HepG2 (cell line): ENCODE measurements around the gene PSPH. TPM values are rescaled to one million over a fixed set of nuclear protein-coding genes. Genes with fewer than 3 reads are reported as not detected.

Source experiments
- AHR ChIP-seq: IDR thresholded peaks from 2 replicates; pipeline ENCODE4 v1.6.1; 2018; ENCODE audit warnings: missing genetic modification reagents, missing compliant biosample characterization
- BRF2 ChIP-seq: sonication (generic); formaldehyde crosslinking; IDR thresholded peaks from 2 replicates; pipeline ENCODE4 v1.8.1; 2022; ENCODE audit warnings: mild to moderate bottlenecking, missing genetic modification reagents
- FOXM1 ChIP-seq: sonication (generic); formaldehyde crosslinking; IDR thresholded peaks from 2 replicates; pipeline ENCODE4 v1.5.0; 2020; ENCODE audit warnings: missing genetic modification reagents
- NFATC3 ChIP-seq: sonication (generic); formaldehyde crosslinking; IDR thresholded peaks from 2 replicates; pipeline ENCODE4 v1.5.1; 2020; ENCODE audit warnings: mild to moderate bottlenecking, missing genetic modification reagents
- PCBP1 ChIP-seq: fragments of 200-400 bp; formaldehyde crosslinking; IDR thresholded peaks from 2 replicates; pipeline ENCODE4 v1.6.1; 2017; ENCODE audit warnings: mild to moderate bottlenecking, low read depth, low read length, borderline replicate concordance
- RARG ChIP-seq: sonication (generic); formaldehyde crosslinking; IDR thresholded peaks from 2 replicates; pipeline ENCODE4 v1.4.0; 2020; ENCODE audit warnings: low read depth, mild to moderate bottlenecking, missing genetic modification reagents
- RXRA ChIP-seq: sonication (generic); formaldehyde crosslinking; IDR thresholded peaks from 2 replicates; pipeline ENCODE4 v1.5.1; 2020; ENCODE audit warnings: missing genetic modification reagents
- SATB2 ChIP-seq: sonication (generic); formaldehyde crosslinking; IDR thresholded peaks from 2 replicates; pipeline ENCODE4 v1.5.0; 2020; ENCODE audit warnings: missing genetic modification reagents
- ZIK1 ChIP-seq: sonication (generic); formaldehyde crosslinking; IDR thresholded peaks from 2 replicates; pipeline ENCODE4 v1.5.0; 2020; ENCODE audit warnings: mild to moderate bottlenecking, low read depth, missing genetic modification reagents, borderline replicate concordance
- ZNF101 ChIP-seq: sonication (generic); formaldehyde crosslinking; IDR thresholded peaks from 2 replicates; pipeline ENCODE4 v1.4.0; 2020; ENCODE audit warnings: mild to moderate bottlenecking, low read depth, missing genetic modification reagents, borderline replicate concordance
- ZNF253 ChIP-seq: sonication (generic); formaldehyde crosslinking; IDR thresholded peaks from 2 replicates; pipeline ENCODE4 v1.8.0; 2022; ENCODE audit warnings: mild to moderate bottlenecking, missing genetic modification reagents, borderline replicate concordance
- ZNF276 ChIP-seq: sonication (generic); formaldehyde crosslinking; IDR thresholded peaks from 2 replicates; pipeline ENCODE4 v1.4.0; 2020; ENCODE audit warnings: mild to moderate bottlenecking, low read depth, missing genetic modification reagents
- ZNF576 ChIP-seq: sonication (generic); formaldehyde crosslinking; IDR thresholded peaks from 2 replicates; pipeline ENCODE4 v1.4.0; 2020; ENCODE audit warnings: mild to moderate bottlenecking, missing genetic modification reagents
- ZNF670 ChIP-seq: sonication (generic); formaldehyde crosslinking; IDR thresholded peaks from 2 replicates; pipeline ENCODE4 v1.8.0; 2022; ENCODE audit warnings: mild to moderate bottlenecking, missing genetic modification reagents, borderline replicate concordance
- ZNF75D ChIP-seq: sonication (generic); formaldehyde crosslinking; IDR thresholded peaks from 2 replicates; pipeline ENCODE4 v1.8.1; 2023; ENCODE audit warnings: missing genetic modification reagents, mild to moderate bottlenecking, borderline replicate concordance
- ZNF776 ChIP-seq: sonication (generic); formaldehyde crosslinking; IDR thresholded peaks from 2 replicates; pipeline ENCODE4 v1.4.0; 2020; ENCODE audit warnings: mild to moderate bottlenecking, missing genetic modification reagents
- ZNF816 ChIP-seq: sonication (generic); formaldehyde crosslinking; IDR thresholded peaks from 2 replicates; pipeline ENCODE4 v1.8.0; 2022; ENCODE audit warnings: missing genetic modification reagents, mild to moderate bottlenecking, borderline replicate concordance
- ZNF878 ChIP-seq: sonication (generic); formaldehyde crosslinking; IDR thresholded peaks from 2 replicates; pipeline ENCODE4 v1.8.1; 2023; ENCODE audit warnings: mild to moderate bottlenecking, missing genetic modification reagents, moderate library complexity
- ZSCAN29 ChIP-seq: sonication (generic); formaldehyde crosslinking; conservative IDR thresholded peaks from 2 replicates; pipeline ENCODE4 v1.4.0; 2020; ENCODE audit warnings: mild to moderate bottlenecking, missing genetic modification reagents
- polyA plus RNA-seq, 8 experiments: library from polyadenylated mRNA; depleted of rRNA in 3 of 8; stranded (reverse) in 7 of 8; unstranded in 1 of 8; fragments of >200 nt; fragmentation: Illumina TruSeq in 4 of 8; extraction: Trizol in 4 of 8; gene quantifications; 2 replicates each; pipeline versions ENCODE4 v1.2.1 to v1.2.3, GENCODE V29; 2011 to 2016; ENCODE audit warnings: low read depth in 4 of 8, missing spikeins in 1 of 8, mixed read lengths in 1 of 8; ENCODE audit not compliant: insufficient read depth in 1 of 8
- total RNA-seq, 5 experiments: library from RNA; depleted of rRNA; stranded (reverse); fragments of >200 nt; fragmentation: Illumina TruSeq; extraction: Trizol; gene quantifications; 2 replicates each; pipeline ENCODE4 v1.2.3, GENCODE V29; 2016; ENCODE audit warnings: low read depth in 1 of 5
- TF ChIP-seq, protein P1 (sequence below): sonication (generic); formaldehyde crosslinking; IDR thresholded peaks from 2 replicates; pipeline ENCODE4 v1.8.0; 2022; ENCODE audit warnings: mild to moderate bottlenecking, missing genetic modification reagents
- TF ChIP-seq, protein P2 (sequence below): sonication (generic); formaldehyde crosslinking; IDR thresholded peaks from 2 replicates; pipeline ENCODE4 v1.4.0; 2020; ENCODE audit warnings: missing genetic modification reagents

The PSPH gene
- total and polyA plus RNA-seq, 2 of the 13 experiments (the other 11 are each of a cell fraction or from before 2014, with no cell fraction given), result 85.5 to 124 TPM

- TF ChIP-seq, protein P1, sequence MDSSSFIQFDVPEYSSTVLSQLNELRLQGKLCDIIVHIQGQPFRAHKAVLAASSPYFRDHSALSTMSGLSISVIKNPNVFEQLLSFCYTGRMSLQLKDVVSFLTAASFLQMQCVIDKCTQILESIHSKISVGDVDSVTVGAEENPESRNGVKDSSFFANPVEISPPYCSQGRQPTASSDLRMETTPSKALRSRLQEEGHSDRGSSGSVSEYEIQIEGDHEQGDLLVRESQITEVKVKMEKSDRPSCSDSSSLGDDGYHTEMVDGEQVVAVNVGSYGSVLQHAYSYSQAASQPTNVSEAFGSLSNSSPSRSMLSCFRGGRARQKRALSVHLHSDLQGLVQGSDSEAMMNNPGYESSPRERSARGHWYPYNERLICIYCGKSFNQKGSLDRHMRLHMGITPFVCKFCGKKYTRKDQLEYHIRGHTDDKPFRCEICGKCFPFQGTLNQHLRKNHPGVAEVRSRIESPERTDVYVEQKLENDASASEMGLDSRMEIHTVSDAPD (CRISPR knock-in tag), result peak; percentile 85
- TF ChIP-seq RARG (CRISPR knock-in tag) (no peak), ZNF101 (CRISPR knock-in tag) (no peak), ZNF276 (no peak), ZNF75D (CRISPR knock-in tag) (no peak), NFATC3 (no peak), AHR (CRISPR knock-in tag) (no peak; the same call in 1 of the 2 replicates), BRF2 (CRISPR knock-in tag) (no peak; the same call in 1 of the 2 replicates), RXRA (CRISPR knock-in tag) (peak; percentile 99), SATB2 (no peak), ZNF576 (CRISPR knock-in tag) (no peak), FOXM1 (CRISPR knock-in tag) (no peak), ZNF878 (CRISPR knock-in tag) (peak; percentile 55; the same call in 1 of the 2 replicates), PCBP1 (no peak), ZIK1 (CRISPR knock-in tag) (no peak), ZNF253 (CRISPR knock-in tag) (no peak), ZNF670 (CRISPR knock-in tag) (no peak), ZNF816 (CRISPR knock-in tag) (peak; percentile 85; the same call in 1 of the 2 replicates), ZSCAN29 (peak; percentile 78; the same call in 1 of the 2 replicates), ZNF776 (CRISPR knock-in tag) (no peak)
- TF ChIP-seq, protein P2, sequence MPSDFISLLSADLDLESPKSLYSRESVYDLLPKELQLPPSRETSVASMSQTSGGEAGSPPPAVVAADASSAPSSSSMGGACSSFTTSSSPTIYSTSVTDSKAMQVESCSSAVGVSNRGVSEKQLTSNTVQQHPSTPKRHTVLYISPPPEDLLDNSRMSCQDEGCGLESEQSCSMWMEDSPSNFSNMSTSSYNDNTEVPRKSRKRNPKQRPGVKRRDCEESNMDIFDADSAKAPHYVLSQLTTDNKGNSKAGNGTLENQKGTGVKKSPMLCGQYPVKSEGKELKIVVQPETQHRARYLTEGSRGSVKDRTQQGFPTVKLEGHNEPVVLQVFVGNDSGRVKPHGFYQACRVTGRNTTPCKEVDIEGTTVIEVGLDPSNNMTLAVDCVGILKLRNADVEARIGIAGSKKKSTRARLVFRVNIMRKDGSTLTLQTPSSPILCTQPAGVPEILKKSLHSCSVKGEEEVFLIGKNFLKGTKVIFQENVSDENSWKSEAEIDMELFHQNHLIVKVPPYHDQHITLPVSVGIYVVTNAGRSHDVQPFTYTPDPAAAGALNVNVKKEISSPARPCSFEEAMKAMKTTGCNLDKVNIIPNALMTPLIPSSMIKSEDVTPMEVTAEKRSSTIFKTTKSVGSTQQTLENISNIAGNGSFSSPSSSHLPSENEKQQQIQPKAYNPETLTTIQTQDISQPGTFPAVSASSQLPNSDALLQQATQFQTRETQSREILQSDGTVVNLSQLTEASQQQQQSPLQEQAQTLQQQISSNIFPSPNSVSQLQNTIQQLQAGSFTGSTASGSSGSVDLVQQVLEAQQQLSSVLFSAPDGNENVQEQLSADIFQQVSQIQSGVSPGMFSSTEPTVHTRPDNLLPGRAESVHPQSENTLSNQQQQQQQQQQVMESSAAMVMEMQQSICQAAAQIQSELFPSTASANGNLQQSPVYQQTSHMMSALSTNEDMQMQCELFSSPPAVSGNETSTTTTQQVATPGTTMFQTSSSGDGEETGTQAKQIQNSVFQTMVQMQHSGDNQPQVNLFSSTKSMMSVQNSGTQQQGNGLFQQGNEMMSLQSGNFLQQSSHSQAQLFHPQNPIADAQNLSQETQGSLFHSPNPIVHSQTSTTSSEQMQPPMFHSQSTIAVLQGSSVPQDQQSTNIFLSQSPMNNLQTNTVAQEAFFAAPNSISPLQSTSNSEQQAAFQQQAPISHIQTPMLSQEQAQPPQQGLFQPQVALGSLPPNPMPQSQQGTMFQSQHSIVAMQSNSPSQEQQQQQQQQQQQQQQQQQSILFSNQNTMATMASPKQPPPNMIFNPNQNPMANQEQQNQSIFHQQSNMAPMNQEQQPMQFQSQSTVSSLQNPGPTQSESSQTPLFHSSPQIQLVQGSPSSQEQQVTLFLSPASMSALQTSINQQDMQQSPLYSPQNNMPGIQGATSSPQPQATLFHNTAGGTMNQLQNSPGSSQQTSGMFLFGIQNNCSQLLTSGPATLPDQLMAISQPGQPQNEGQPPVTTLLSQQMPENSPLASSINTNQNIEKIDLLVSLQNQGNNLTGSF (CRISPR knock-in tag), result no peak
Observed at GRCh38 chr7:56007167-56007652, 44.0 kb downstream of the PSPH start (continued).
